Body of pancreas (tissue), 4 donors: ENCODE results near the gene CAPN14. TPM values are rescaled to one million over a fixed set of nuclear protein-coding genes. Genes with fewer than 3 reads are reported as not detected.

Source experiments
- ATAC-seq: fragments of 150-250 bp; one replicate; pipeline ENCODE4 v1.9.1; 2016
- DNase-seq, 4 donors: peaks; one replicate each; pipeline ENCODE4 v3.0.0-alpha.2; 2019
- H3K27ac ChIP-seq, 4 donors: fragments of 200-600 bp; sonication (generic); 1 replicate in 3 of 4; 2 replicates in 1 of 4; pipeline versions ENCODE4 v1.5.1 to v1.6.1; 2016 to 2019; ENCODE audit warnings: mild to moderate bottlenecking in 1 of 4, mixed read lengths in 1 of 4, moderate library complexity in 1 of 4
- H3K27me3 ChIP-seq, 2 donors: fragments of 200-600 bp; sonication (generic); one replicate each; pipeline ENCODE4 v1.6.0; 2016; ENCODE audit warnings: mild to moderate bottlenecking in 1 of 2
- H3K36me3 ChIP-seq, 2 donors: fragments of 200-600 bp; sonication (generic); replicated peaks in 1 of 2; 2 replicates each; pipeline ENCODE4 v1.5.1; 2016; ENCODE audit warnings: low read depth in 2 of 2; ENCODE audit not compliant: insufficient read depth in 1 of 2
- H3K4me1 ChIP-seq: fragments of 200-600 bp; sonication (generic); one replicate; pipeline ENCODE4 v1.6.0; 2016
- H3K4me3 ChIP-seq, 2 donors: fragments of 200-600 bp; sonication (generic); 1 replicate in 1 of 2; 2 replicates in 1 of 2; pipeline ENCODE4 v1.5.1; 2016 to 2019
- H3K9me3 ChIP-seq, 3 donors: fragments of 200-600 bp; sonication (generic); 1 replicate in 2 of 3; 2 replicates in 1 of 3; pipeline ENCODE4 v1.5.1; 2016
- CTCF ChIP-seq, 7 experiments: fragments of 450-650 bp in 4 of 7; fragments of 200-600 bp in 3 of 7; sonication (generic) in 3 of 7; IDR thresholded peaks; one replicate each; pipeline ENCODE4 v1.5.1; 2016 to 2019; ENCODE audit warnings: antibody characterized with exemption in 7 of 7
- POLR2A ChIP-seq, 3 donors: fragments of 450-650 bp; IDR thresholded peaks; one replicate each; pipeline ENCODE4 v1.6.1; 2016; ENCODE audit warnings: antibody characterized with exemption in 3 of 3, mild to moderate bottlenecking in 2 of 3
- WGBS, 2 donors: methylation state at CpG; one replicate each; pipeline ENCODE4 v1.1.5; 2017; 5-methylcytosine and 5-hydroxymethylcytosine counted together
- intact Hi-C: fragments of 100-400 bp; cut with DNase I; formaldehyde crosslinking; loops from one replicate; pipeline ENCODE4 v1.15.1; 2023
- total RNA-seq, 2 donors: library from RNA; depleted of rRNA; stranded (reverse); fragments of >200 nt; gene quantifications; one replicate each; pipeline ENCODE4 v1.1.0, GENCODE V29; 2016

The CAPN14 gene
- total RNA-seq, 2 donors from 2014 or later = not detected

GRCh38 chr2:31238906-31239592 lies 21.7 kb upstream of the CAPN14 start:
- intact Hi-C loops = no loop called here
- no peak overlapping the region for H3K4me3 ChIP-seq

GRCh38 chr2:31238126-31238905 lies 21.0 kb upstream of the CAPN14 start:
- TF ChIP-seq POLR2A (IDR thresholded peaks at IDR 0.05) = no peak
- no peak for TF ChIP-seq CTCF (IDR thresholded peaks at IDR 0.05)
- Histone ChIP-seq H3K9me3 (no peaks in the 10 kb centered on the region), H3K4me3 (no peak overlapping the region), H3K27me3 (no peaks in the 10 kb centered on the region), H3K27ac (no peak overlapping the region), H3K36me3 (no peaks in the 10 kb centered on the region), H3K4me1 (peaks cover 9% of the 10 kb centered on the region)
- intact Hi-C loops = no loop called here
- DNase-seq (no peak), ATAC-seq (no peak)
- 89 to 93% methylated on average over 10 of the region's 10 CpGs for WGBS, 2 donors

More at GRCh38 chr2:31238906-31239592, 21.7 kb upstream of the CAPN14 start:
- Histone ChIP-seq H3K27me3 (no peaks in the 10 kb centered on the region), H3K36me3 (no peaks in the 10 kb centered on the region), H3K9me3 (no peaks in the 10 kb centered on the region), H3K4me1 (peaks cover 8% of the 10 kb centered on the region), H3K27ac (no peak overlapping the region)
- ATAC-seq (no peak), DNase-seq (no peak)
- TF ChIP-seq CTCF (IDR thresholded peaks at IDR 0.05) (no peak), POLR2A (IDR thresholded peaks at IDR 0.05) (no peak)
- WGBS, 2 donors = 90 to 92% methylated on average over 5 to 13 of the region's 13 CpGs

- Histone ChIP-seq H3K4me1 (peaks cover 9% of the 10 kb centered on the region), H3K27me3 (no peaks in the 10 kb centered on the region), H3K9me3 (no peaks in the 10 kb centered on the region), H3K27ac (no peak overlapping the region), H3K4me3 (no peak overlapping the region), H3K36me3 (no peaks in the 10 kb centered on the region)
- intact Hi-C loops = no loop called here
- ATAC-seq = no peak
- WGBS, 2 donors = 89 to 91% methylated on average over 9 of the region's 9 CpGs
- TF ChIP-seq CTCF (IDR thresholded peaks at IDR 0.05) = no peak
- no peak for TF ChIP-seq POLR2A (IDR thresholded peaks at IDR 0.05)
- no peak for DNase-seq
These were observed 20.2 kb upstream of the CAPN14 start for GRCh38 chr2:31237348-31238017.

- Histone ChIP-seq H3K27ac (no peak overlapping the region), H3K4me3 (no peak overlapping the region), H3K4me1 (peaks cover 9% of the 10 kb centered on the region), H3K27me3 (no peaks in the 10 kb centered on the region), H3K9me3 (no peaks in the 10 kb centered on the region), H3K36me3 (no peaks in the 10 kb centered on the region)
- ATAC-seq (no peak), DNase-seq (no peak)
- WGBS, 2 donors = 75 to 80% methylated on average over 7 of the region's 7 CpGs
- no peak for TF ChIP-seq POLR2A (IDR thresholded peaks at IDR 0.05)
- TF ChIP-seq CTCF (IDR thresholded peaks at IDR 0.05) = no peak
- intact Hi-C loops = no loop called here
These were observed 19.3 kb upstream of the CAPN14 start for GRCh38 chr2:31236433-31237205.
